GM23338 (cell line): ENCODE measurements around the gene PSPC1.

Experiments used
- CREB1 ChIP-seq: fragments of 250-450 bp; sonication (Bioruptor Pico); IDR thresholded peaks from 2 replicates; pipeline ENCODE4 v1.5.0; 2020; ENCODE audit warnings: low read depth, mild to moderate bottlenecking, moderate library complexity
- CTCF ChIP-seq, 2 experiments: fragments of 200-600 bp in 1 of 2; sonication (generic) in 1 of 2; conservative IDR thresholded peaks; 2 replicates each; pipeline versions ENCODE4 v1.5.1 to v1.6.1; 2016 to 2017; ENCODE audit warnings: antibody characterized with exemption in 2 of 2, low read depth in 2 of 2, mild to moderate bottlenecking in 2 of 2, moderate library complexity in 1 of 2
- ETS1 ChIP-seq: IDR thresholded peaks from 2 replicates; pipeline ENCODE4 v1.6.1; 2016; ENCODE audit warnings: antibody characterized with exemption
- EZH2 ChIP-seq: fragments of 200-600 bp; sonication (generic); IDR thresholded peaks from one replicate; pipeline ENCODE4 v1.8.0; 2017; ENCODE audit warnings: antibody characterized with exemption, mild to moderate bottlenecking, low read depth; ENCODE audit not compliant: unreplicated experiment
- EZH2phosphoT487 ChIP-seq: fragments of 200-600 bp; sonication (generic); IDR thresholded peaks from one replicate; pipeline ENCODE4 v1.8.1; 2018; ENCODE audit warnings: antibody characterized with exemption; ENCODE audit not compliant: unreplicated experiment
- JUNB ChIP-seq: IDR thresholded peaks from one replicate; pipeline ENCODE4 v1.6.1; 2016; ENCODE audit warnings: antibody characterized with exemption; ENCODE audit not compliant: unreplicated experiment
- NANOG ChIP-seq: IDR thresholded peaks from 2 replicates; pipeline ENCODE4 v1.6.1; 2016; ENCODE audit warnings: antibody characterized with exemption, borderline replicate concordance
- POLR2AphosphoS5 ChIP-seq: IDR thresholded peaks from 2 replicates; pipeline ENCODE4 v1.6.1; 2016; ENCODE audit warnings: antibody characterized with exemption, low read depth
- REST ChIP-seq: IDR thresholded peaks from one replicate; pipeline ENCODE4 v1.6.1; 2018; ENCODE audit warnings: antibody characterized with exemption; ENCODE audit not compliant: unreplicated experiment
- STAT1 ChIP-seq: IDR thresholded peaks from one replicate; pipeline ENCODE4 v1.6.1; 2016; ENCODE audit warnings: antibody characterized with exemption; ENCODE audit not compliant: unreplicated experiment
- ZNF114 ChIP-seq: fragments of 250-450 bp; sonication (Bioruptor Pico); IDR thresholded peaks from 2 replicates; pipeline ENCODE4 v1.5.0; 2020; ENCODE audit warnings: mild to moderate bottlenecking, moderate library complexity
- ZNF331 ChIP-seq: fragments of 250-450 bp; sonication (Bioruptor Pico); IDR thresholded peaks from 2 replicates; pipeline ENCODE4 v1.5.0; 2020; ENCODE audit warnings: low read depth, mild to moderate bottlenecking, moderate library complexity
- ZNF462 ChIP-seq: fragments of 250-450 bp; sonication (Bioruptor Pico); IDR thresholded peaks from 2 replicates; pipeline ENCODE4 v1.5.0; 2020; ENCODE audit warnings: mild to moderate bottlenecking, moderate library complexity

DNA sequence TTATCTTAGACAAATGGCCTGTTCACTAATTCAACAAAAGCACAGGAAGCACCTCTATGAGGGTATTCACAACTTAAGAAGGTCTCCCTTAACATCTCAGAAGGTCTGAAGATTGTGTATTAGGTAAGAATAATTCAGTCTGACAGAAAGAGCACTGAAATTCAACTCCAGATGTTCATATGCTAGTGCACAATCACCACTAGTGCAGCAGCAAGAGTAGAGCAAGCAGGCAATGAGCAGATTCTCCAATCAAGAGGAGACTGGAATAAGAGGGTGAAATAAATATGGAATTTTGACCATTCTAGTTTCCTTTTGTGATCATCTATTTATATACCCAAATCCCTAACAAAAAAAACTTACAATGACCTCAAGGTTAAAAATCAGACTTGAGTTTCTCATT lies 97.3 kb downstream of the PSPC1 start:
- TF ChIP-seq EZH2phosphoT487 (no peak), CTCF (conservative IDR thresholded peaks at IDR 0.05; ENCODE audit: low read depth in 2 of 2) (no peak), JUNB (no peak), POLR2AphosphoS5 (no peak), ZNF331 (no peak), EZH2 (no peak), REST (no peak), CREB1 (CRISPR knock-in tag) (no peak), STAT1 (no peak), NANOG (no peak), ETS1 (no peak), ZNF114 (CRISPR knock-in tag) (no peak), ZNF462 (CRISPR knock-in tag) (no peak)
